ENCODE results near the gene TNFSF9.
"Not testable (repeated sequence)": the region's sequence is repeated elsewhere in the genome, so short reads cannot be mapped to it uniquely, and the experiment has no call there.

TNFSF9 gene

DNA sequence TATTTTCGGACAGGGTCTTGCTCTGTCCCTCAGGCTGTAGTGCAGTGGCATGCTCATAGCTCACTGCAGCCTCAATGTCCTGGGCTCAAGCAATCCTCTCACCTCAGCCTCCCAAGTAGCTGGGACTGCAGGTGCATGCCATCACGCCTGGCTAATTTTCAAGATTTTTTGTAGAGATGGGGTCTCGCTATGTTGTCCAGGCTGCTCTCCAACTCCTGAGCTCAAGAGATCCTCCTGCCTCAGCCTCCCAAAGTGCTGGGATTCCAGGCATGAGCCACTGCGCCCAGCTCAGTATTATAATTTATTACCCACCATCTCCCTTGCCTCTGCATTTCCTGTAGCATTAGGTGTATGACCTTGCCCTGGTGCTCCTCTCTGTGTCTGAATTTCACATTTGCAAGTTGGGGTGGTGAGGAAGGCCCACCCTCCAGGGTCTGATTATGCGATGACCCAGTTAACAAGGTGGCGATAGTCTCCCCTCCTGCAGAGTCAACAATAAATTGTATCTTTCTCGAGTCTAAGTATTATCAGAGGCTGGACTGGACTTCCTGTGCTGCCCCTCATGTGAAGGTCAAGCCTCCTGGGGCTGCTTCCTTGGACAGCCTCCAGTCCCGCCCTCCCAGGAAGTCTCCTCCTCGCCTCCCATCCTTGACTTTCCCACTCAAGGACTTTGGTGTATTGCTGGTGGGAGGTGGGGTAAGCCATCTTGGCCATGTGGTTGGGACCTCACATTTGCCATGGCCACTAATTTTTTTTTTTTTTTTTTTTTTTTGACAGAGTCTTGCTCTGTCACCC lies 27.2 kb upstream of the TNFSF9 start:
- H3K27ac ChIP-seq = no peak overlapping the region
- H3K4me3 ChIP-seq = no peak overlapping the region

DNA sequence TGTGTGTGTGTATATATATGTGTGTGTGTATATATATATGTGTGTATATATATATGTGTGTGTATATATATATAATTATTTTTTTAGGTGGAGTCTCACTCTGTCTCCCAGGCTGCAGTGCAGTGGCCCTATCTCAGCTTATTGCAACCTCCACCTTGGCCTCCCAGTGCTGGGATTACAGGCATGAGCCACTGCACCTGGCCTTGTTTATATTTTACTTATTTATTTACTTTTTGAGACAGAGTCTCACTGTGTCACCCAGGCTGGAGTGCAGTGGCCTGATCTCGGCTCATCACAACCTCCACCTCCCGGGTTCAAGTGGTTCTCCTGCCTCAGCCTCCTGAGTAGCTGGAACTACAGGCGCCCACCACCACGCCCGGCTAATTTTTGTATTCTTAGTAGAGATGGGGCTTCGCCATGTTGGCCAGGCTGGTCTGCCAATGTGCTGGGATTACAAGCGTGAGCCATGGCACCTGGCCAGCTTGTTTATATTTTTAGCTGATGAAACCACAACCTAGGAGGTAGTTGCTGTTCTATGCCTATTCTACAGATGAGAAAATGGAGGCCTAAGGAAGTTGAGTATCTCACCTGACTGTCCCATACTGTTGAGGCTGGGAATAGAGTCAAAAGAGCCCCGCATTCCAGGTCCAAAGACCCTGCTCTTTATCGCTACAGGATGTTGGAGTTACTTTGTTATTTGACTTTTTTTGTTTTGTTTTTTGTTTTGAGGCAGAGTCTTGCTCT lies 22.6 kb upstream of the TNFSF9 start:
- H3K27ac ChIP-seq = not testable (repeated sequence)

GRCh38 chr19:6509118-6509971 lies 21.5 kb upstream of the TNFSF9 start:
- Histone ChIP-seq H3K27ac (peak overlapping the region in 3 of 21 experiments; percentile 24 to 41 (median 38)), H3K4me3 (no peak overlapping the region)

More for the DNA sequence above, 22.6 kb upstream of the TNFSF9 start:
- not testable (repeated sequence) for H3K4me3 ChIP-seq

DNA sequence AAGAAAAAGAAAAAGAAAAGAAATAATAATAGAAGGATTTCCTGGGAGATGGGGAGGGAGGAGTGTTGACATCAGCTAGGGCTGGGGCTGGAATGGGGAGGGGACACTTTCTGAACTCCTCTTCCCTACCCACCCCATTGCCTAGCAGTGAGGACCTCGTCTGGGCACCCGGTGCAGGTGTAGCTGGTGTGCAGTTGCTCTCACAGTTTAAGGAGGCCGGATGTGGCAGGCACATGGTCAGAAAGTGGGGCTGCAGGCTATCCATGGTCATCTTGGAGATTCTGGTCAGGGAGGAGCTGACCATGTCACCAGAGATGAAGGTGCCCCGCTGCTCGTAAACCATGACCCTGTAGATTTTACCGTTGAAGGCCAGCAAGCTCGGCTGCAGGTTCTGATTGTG lies 20.2 kb upstream of the TNFSF9 start:
- H3K4me3 ChIP-seq = no peak overlapping the region
- H3K27ac ChIP-seq = no peak overlapping the region

DNA sequence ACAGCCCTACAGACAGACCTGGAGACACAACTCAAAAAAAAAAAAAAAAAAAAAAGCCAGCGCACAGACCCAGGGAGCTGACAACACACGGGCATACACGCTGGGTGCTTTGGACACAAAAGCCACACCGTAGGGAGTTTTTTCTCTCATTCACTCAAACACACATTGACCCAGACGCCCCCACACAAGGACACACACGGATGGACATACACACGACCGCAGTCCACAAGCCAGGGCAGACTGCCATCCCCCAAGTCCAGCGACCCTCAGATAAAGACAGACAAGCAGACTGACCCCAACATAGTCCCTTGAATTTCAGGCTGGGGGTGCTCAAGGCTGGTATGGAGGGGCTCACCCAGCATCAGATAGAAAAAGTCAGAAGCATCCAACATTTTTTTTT lies 16.7 kb upstream of the TNFSF9 start:
- Histone ChIP-seq H3K27ac (no peak overlapping the region), H3K4me3 (no peak overlapping the region)

- Histone ChIP-seq H3K4me3 (no peak overlapping the region), H3K27ac (no peak overlapping the region)
Observed at GRCh38 chr19:6514926-6515544, 15.8 kb upstream of the TNFSF9 start.

- Histone ChIP-seq H3K27ac (peak overlapping the region in 20 of 21 experiments; percentile 22 to 83 (median 74)), H3K4me3 (peak overlapping the region; percentile 48 to 74 (median 61))
Observed at GRCh38 chr19:6516018-6516658, 14.7 kb upstream of the TNFSF9 start.

- Histone ChIP-seq H3K4me3 (peak overlapping the region; percentile 48 to 74 (median 61)), H3K27ac (peak overlapping the region in 20 of 21 experiments; percentile 22 to 83 (median 74))
Observed at GRCh38 chr19:6516659-6517291, 14.1 kb upstream of the TNFSF9 start.

GRCh38 chr19:6518145-6518911 lies 12.5 kb upstream of the TNFSF9 start:
- H3K27ac ChIP-seq = peak overlapping the region in 1 of 21 experiments; percentile 51

DNA sequence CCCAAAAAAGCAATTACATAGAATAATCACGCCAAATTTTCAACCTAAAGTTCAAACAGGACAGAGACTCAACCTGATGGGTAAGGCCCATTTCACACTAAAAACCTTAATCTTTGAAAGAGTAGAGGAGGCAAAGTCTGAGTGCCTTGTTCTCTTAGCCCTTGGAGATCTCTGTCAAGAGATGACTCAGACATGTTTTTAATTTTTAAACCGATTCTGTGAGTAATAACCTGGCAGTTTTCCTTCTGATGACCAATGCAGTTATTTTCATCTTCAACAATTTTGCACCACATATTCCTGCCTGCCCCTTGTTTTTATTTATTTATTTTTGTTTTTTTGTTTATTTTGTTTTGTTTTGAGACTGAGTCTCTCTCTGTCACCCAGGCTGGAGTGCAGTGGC lies 11.5 kb upstream of the TNFSF9 start:
- Histone ChIP-seq H3K27ac (no peak overlapping the region), H3K4me3 (no peak overlapping the region)

More at GRCh38 chr19:6518145-6518911, 12.5 kb upstream of the TNFSF9 start:
- no peak overlapping the region for H3K4me3 ChIP-seq

DNA sequence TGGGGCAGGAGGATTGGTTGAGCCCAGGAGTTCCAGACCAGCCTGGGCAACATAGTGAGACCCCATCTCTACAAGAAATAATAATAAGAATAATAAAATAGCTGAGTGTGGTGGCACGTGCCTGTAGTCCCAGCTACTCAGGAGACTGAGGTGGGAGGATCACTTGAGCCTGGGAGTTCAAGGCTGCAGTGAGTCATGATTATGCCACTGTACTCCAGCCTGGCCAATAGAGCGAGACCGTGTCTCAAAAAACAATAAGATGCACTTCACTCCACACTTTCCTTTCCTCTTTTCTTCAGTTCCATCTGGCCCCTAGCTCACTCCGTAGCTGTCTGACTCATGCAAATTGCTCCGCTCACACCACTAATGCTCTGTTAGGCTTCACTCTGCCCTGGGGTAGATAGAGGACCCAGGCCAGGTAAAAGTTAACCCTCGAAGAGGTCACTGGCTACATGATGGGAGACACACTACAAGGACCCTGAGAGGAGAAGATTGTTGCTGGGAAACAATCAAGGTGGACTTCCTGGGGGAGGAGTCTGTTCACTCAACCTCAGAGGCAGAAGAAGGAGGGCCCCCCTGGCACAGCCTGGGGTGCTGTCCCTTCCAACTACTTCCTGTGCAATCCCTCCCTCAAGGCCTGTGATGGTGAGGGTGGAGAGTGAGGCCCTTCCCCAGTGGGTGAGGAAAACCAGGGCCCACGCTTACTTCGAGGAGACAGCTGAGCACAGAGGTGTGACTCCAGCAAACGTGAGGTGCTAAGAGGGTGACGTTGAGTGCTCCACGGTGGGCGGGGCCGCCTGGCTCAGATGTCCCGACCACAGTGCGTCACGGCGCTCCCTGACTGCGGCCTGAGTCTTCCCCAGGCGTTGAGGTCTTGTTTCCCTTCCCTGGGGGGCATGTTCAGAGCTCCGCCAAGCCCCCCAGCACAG lies 8.8 kb upstream of the TNFSF9 start:
- Histone ChIP-seq H3K4me3 (no peak overlapping the region), H3K27ac (peak overlapping the region in 2 of 21 experiments; percentile 28 to 29)

DNA sequence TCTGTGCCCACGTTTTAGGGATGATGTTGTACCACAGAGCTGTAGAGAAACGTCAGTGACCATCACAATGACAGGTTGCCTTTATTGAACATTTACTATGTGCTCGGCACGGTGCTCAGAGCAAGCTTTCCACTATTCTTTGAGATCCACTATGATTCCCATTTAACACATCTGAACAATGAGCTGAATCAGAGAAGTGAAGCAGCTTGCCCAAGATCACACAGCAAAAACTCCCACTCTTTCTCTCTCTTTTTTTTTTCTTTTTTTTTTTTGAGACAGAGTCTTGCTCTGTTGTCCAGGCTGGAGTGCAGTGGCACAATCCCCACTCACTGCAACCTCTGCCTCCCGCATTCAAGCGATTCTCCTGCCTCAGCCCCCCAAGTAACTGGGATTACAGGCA lies 8.1 kb upstream of the TNFSF9 start:
- Histone ChIP-seq H3K27ac (peak overlapping the region in 2 of 21 experiments; percentile 28 to 29), H3K4me3 (no peak overlapping the region)

DNA sequence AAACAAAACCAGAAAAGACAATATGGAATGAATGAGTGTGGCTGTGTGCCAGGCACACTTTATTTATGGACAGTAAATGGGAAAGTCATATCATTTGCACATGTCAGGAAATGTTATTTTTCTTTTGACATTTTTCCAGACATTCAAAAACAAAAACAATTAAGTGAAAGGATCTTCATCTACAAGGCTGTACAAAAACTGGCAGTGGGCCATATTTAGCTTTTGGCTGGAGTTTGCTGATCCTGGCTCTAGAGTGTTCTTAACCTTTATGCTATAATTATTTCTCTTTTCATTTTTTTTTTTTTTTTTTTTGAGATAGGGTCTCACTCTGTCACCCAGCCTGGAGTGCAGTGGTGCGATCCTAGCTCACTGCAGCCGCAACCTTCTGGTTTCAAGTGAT lies 6.5 kb upstream of the TNFSF9 start:
- Histone ChIP-seq H3K27ac (no peak overlapping the region), H3K4me3 (no peak overlapping the region)

GRCh38 chr19:6527893-6528543 lies 2.8 kb upstream of the TNFSF9 start:
- no peak overlapping the region for H3K4me3 ChIP-seq
- H3K27ac ChIP-seq = peak overlapping the region in 1 of 21 experiments; percentile 45

- H3K4me3 ChIP-seq = no peak overlapping the region
- H3K27ac ChIP-seq = peak overlapping the region in 1 of 21 experiments; percentile 45
Observed at GRCh38 chr19:6528544-6529121, 2.2 kb upstream of the TNFSF9 start.

- H3K27ac ChIP-seq = no peak overlapping the region
- H3K4me3 ChIP-seq = no peak overlapping the region
Observed at GRCh38 chr19:6529351-6529750, 1.5 kb upstream of the TNFSF9 start.

Measured in skin epidermis (tissue), 12 donors.